HG02798 (cell line): ENCODE data around the gene MALAT1.

ENCODE experiments used
- ATAC-seq: cut with Tn5 transposase; IDR thresholded peaks from one replicate; pipeline ENCODE4 v1.9.1; 2021; ENCODE audit warnings: mild to moderate bottlenecking; ENCODE audit not compliant: unreplicated experiment, poor library complexity

Gene MALAT1

DNA sequence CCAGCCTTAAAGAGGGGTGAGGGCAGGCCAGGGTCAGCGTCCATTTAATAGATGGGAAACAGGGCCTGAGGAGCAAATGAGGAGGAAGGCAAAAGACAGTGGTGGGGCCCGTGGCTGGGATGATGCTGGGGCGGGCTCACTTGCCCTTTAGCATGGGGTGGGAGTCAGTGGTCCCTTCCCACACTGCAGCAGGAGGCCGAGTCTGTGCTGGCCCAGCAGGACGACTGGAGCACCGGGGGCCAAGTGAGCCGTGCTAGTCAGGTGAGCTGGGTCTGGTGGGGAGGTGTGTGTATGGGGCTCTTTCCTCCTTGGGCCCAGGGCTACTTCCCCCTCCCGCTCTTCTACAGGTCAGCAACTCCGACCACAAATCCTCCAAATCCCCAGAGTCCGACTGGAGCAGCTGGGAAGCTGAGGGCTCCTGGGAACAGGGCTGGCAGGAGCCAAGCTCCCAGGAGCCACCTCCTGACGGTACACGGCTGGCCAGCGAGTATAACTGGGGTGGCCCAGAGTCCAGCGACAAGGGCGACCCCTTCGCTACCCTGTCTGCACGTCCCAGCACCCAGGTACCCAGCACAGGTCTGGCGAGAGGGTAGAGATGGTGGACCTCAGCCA lies 38.9 kb downstream of the MALAT1 start:
- no peak for ATAC-seq

DNA sequence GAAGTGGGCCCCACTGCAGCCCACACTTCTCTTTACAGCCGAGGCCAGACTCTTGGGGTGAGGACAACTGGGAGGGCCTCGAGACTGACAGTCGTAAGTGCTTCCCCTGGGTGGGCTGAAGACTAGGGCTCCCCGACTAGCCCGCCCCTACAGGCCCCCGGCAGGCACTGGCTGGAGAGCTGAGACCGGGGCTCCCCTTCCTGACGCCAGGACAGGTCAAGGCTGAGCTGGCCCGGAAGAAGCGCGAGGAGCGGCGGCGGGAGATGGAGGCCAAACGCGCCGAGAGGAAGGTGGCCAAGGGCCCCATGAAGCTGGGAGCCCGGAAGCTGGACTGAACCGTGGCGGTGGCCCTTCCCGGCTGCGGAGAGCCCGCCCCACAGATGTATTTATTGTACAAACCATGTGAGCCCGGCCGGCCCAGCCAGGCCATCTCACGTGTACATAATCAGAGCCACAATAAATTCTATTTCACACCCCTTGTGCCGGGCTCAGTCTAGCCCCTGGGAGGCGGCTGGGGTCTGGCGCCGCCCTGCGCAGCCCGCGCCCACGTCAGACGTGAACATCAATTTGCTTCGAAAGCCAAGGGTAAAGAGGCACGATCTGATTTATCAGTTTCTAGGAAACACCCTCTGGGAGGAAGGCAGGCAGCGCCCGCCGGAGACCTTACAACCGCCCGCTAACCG lies 39.5 kb downstream of the MALAT1 start:
- ATAC-seq = no peak

DNA sequence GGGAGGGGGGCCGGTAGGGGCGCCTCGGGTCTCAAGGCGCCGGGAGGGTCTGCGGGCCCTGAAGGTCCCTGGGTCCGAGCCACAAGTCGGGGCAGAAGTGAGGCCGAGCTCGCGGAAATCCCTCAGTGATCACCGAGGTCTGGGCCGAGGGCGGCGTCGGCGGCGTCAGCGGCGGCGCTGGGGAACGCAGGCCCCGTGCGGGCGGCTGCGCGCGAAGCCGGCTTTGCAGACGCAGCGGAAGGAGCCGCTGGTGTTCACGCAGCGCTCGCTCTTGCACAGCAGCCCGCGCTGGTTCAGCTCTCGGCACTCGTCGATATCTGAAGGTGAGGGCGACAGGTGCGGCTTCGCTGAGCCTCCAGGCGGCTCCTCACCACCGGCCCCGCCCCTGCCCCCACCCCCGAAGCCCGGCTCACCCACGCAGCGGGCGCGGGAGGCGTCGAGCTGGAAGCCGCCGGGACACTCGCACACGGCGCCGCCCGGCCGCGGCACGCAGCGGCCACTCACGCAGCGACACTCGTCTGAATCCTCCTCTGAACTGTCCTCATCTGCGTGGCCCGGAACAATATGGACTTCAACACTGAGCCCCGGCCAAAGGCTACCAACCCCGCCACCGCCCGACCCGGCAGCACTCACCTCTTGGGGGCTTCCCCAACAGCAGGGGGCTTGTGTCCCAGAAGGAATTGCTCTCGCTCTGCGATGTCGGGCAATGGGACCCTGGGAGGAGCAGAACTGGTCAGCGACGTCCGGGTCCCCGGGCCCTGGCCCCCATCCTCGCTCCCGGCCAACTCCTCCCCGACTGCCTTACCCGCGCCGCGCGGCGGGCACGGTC lies 40.3 kb downstream of the MALAT1 start:
- no peak for ATAC-seq

DNA sequence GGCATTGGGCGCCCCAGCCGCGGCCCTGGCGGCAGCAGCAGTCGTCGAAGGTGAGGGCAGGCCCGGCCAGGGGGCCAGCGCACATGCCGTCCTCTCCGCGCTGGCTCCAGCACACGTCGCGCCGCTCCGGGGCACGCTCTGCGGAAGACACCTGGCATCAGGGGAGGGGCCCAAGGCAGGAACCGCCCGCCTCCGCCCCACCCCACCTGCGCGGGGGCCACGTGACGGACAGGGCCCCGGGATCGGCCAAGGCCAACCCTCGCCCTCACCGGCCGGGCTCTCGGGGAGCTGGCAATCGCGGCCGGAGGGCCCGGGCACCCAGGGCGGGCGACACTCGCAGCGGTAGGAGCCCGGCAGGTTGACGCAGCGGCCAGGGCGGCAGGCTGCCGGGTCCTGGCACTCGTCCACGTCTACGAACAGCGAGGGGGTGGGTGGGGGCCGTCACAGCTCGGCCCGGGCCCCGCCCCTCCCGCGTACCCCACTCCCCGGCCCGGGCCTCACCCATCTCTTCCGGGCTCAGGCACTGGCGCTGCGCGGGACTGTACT lies 41.0 kb downstream of the MALAT1 start:
- peak; percentile 63 for ATAC-seq

DNA sequence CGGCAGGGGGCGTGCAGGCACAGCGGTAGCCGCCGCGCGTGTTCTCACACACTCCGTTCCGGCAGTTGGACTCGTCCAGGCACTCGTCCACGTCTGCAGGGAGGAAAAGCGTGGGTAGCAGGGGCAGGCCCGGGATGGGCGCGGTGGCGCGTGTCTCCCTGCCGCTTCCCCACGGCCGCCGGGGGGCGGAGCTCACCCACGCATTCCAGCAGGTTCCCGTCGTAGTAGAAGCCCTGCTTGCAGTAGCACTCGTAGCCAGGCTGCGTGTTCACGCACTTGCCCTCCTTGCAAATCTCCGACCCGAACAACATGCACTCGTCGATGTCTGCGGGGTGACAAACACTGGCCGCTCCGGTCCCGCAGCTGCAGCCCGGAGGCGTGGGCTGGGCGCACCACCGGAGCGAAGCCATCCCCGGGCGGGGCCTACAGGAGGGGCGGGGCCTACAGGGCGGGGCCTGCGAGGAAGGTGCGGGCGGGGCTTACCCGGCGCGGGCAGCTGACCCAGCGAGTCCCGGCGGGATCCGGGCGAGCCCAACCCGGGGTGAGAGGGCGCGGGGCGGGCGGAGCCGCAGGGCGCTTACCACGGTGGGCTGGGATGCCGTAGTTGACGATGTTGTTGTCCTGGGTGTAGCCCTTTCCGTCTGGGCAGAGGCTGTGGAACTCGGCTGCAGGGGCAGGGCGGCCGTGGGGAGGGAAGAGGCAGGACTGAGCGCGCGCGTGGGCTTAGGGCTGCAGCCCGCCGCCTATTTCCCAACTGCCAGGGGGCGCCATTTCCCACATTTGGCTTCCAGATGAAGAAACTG lies 41.6 kb downstream of the MALAT1 start:
- ATAC-seq = peak; percentile 76

DNA sequence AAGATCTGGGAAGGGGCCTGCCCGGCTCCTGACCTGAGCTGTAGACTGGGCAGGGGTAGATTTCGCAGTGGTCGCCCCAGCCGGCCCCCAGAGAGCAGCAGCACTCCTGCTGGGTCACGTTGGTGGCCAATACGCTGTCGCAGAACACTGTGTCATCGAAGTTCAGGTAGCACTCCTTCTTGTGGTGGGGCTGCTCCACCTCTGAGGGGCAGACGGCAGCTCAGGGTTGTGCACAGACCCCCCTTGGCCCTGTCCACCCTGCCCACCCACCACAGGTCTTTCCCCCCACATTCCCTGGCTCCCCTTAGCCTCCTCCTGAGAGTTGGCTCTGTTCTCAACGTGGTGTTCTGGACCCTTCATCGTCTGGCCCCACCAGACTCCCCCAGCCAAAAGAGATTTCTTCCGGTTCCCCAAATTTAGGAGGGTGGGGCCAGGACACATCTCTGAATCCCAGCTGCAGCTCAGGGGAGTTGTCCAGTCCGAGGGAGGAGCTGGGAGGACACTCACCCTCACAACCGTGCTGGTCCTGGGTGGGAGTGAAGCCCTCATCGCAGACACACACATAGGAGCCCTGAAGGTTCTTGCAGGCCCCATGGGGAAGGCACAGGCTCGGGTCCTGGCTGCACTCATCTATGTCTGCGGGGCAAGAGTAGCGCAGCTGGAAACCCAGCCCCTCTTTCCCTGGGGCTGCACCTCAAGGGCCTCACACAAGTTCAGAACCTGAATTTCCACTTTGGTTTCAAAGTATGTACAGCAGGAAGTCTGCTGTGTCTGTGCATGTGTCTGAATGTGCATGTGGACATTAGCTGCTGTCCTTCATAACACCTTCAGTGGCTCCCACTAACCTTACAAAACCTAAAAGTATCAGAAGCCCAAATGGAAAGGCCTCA lies 42.5 kb downstream of the MALAT1 start:
- no peak for ATAC-seq

DNA sequence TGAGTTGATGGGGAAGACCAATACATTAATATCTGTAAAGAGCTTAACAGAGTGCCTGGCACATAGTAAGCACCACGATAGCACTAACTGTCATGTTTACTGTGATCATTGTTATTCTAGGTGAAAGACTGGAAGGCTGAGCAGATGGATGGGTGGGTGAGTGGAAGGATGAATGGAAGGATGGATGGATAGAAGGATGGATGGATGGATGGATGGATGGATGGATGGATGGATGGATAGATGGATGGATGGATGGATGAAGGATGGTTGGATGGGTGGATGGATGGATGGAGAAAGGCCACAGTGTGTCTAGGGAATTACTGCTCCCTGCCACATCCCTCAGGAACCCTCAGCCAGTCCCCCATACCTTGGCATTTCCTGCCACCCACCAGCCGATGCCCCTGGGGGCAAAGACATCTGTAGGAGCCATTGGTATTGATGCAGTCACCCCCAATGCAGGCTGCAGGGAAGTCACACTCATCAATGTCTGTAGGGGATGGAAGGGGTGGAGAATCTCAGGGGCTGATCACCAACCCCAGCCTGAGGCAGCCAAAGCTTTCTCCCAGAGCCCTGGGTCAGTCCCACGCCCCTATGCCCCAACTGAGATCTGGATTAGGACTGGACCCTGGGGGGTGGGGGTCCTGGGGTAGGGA lies 44.0 kb downstream of the MALAT1 start:
- no peak for ATAC-seq

DNA sequence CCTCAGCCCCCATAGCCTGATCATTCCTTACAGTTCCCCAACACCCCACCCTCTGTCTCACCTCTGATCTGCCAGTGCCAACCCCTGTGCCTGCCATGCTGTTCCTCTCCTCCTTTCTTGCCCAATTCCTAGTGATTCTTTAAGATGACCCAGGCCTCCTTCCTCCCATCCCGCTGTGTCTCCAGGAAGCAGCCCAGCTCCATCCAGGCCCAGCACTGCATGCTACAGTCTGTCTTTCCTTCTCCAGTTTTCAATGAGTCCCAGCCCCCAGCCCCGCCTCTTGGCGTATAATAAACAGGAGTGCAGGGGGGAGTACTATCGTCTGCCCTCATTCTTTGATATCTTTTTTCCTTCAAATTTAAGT lies 47.0 kb downstream of the MALAT1 start:
- no peak for ATAC-seq

DNA sequence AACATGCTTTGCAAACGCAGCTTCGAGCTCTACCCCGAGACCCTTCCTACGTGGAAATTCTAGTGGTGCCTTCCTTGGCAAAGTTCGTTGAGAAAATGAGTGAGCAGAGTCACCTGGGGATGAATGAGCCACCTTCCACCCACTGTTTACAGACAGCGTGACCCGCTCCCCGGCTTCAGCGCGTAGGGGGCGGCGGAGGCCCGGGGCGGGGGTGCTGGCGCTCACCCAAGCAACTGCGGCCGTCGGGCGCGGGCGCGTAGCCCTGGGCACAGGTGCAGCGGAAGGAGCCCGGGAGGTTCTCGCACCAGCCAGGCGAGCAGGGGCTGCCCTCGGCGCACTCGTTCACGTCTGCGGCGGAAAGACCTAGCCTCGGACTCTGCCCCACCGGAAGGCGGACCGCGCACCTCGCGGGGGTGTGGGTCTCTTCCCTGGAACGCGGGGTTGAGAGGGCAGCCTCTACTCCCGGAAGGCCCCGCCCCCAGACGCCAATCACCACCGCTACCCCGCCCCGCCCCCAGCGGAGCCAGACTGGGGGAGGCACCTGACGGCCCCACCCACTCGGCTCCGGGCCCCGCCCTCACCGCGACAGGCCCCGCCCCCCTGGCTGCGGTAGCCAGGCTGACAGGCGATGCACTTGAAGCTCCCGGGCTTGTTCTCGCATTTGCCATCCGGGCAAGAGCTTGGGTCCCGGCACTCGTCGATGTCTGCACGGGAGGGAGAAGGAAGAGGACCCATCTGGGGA lies 47.5 kb downstream of the MALAT1 start:
- peak; percentile 77 for ATAC-seq

DNA sequence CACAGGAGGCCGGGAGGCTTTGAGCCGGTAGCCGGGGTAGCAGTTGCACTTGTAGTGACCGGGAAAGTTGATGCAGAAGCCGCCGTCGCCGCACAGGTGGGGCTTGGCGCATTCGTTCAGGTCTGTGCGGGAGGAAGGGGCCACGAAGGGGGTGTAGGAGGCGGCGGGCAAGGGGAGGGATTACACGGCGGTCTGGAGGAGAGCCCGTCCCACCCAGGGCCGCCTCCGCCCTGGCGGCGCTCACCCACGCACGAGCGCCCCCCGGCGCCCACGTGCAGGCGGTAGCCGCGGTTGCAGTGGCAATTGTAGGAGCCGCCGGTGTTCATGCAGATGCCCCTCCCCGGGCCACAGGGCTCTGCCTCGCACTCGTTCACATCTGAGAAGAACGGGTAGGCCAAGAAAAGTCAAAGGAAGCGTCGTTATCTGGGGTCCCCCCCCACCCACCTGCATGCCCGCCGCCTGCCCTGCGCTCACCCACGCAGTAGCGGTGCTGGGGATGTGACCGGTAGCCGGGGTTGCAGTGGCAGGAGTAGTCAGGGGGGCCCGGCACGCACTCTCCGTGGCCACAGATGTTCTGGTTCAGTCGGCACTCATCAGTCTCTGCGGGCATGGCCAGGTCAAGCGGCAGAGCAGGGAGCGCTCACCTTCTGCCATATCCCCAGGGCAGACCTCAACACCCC lies 48.7 kb downstream of the MALAT1 start:
- ATAC-seq = no peak

DNA sequence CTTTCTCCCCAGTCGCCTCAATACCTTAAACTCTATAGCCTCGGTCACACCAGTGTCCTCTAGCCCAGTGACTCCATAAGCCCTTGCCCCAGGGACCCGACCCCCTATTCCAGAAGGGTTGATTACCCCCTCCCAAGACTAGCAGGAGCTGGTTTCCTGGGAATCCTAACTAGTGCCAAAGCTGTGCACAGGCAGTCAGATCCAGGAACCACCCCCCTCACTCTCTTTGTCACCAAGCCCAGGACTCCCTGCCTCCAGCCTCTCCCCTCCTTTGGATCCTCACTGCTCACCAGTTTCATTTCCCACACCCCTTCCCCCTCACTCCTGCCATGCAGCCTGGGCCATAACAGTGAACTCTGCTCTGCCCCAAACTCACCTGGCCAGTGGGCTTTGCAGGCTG lies 49.5 kb downstream of the MALAT1 start:
- ATAC-seq = no peak

DNA sequence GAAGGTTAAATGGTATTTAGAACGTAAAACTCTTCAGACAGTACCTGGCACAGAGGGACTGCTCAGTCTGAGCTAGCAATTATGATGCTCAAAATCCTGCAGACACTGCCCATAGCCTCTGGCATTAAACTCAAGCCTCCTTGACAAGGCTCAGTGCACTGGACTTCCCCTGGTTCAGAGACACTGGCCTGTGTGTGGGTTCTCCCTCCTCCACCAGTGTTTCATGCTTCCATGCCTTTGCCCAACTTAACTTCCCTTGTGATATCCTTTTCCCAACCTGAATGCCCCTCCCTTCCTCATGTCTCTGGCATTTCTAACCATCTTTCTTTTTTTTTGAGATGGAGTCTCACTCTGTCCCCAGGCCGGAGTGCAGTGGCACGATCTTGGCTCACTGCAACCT lies 50.3 kb downstream of the MALAT1 start:
- ATAC-seq = no peak

DNA sequence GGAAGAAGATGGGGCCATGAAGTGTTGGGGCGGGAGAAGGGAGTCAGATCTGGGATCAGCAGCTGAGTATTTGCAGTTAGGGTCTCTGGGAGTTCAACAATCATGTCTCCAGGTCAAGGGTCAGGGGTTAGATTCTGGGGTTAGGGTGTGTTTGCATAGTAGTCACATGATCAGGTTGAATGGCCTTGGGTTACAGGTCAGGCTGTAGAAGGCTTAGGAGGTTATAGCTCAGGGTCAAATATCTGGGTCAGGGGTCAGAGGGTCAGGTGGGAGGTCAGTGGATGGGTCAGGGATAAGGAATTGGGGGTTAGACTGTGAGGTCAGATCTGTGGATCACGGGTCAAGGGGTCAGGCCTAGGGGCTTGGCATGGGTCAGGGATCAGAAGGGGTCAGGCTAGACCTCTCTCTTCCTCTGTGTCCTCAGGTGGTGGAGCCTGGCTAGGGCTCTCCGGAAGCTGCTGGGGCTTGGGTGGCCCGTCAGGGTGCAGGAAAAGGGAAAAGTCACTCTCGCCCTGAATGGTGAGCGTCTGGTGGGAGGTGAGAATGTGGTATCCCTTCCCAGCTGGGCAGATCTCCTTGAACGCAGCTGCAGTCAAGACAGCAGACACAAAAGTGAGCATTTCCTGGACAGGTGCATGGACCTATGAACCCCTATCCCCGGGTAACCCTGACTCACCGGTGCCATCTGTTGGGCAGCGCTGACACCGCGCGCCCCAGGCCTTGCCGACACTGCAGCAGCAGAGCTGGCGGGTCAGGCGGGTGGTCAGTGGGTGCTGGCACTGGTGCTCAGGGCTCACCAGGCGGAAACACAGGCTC lies 52.9 kb downstream of the MALAT1 start:
- ATAC-seq = peak; percentile 56

DNA sequence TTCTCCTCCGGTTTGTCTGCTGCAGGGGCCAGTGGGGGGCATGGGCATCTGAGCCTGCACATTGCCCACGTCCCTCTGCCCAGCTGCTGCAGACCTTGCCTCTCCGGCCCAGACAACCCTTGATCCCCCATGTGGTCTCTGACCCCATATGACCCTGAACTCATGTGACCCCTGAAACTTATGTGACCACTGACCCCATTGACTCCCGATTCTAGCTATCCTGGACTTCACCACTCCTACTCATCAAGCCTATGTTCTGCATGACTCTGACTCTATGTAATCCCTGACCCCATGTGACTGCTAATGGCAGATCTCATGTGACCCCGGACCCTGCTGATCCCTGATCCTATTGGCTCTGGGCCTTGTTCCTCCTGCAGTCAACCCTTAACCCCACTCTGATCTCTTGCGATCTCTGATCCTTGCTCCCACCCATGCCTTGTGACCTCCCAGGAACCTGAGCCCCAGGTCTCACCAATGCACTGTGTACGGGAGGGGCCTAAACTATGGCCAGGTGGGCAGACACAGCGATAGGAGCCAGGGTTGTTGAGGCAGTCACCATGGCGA lies 53.6 kb downstream of the MALAT1 start:
- ATAC-seq = peak; percentile 1

DNA sequence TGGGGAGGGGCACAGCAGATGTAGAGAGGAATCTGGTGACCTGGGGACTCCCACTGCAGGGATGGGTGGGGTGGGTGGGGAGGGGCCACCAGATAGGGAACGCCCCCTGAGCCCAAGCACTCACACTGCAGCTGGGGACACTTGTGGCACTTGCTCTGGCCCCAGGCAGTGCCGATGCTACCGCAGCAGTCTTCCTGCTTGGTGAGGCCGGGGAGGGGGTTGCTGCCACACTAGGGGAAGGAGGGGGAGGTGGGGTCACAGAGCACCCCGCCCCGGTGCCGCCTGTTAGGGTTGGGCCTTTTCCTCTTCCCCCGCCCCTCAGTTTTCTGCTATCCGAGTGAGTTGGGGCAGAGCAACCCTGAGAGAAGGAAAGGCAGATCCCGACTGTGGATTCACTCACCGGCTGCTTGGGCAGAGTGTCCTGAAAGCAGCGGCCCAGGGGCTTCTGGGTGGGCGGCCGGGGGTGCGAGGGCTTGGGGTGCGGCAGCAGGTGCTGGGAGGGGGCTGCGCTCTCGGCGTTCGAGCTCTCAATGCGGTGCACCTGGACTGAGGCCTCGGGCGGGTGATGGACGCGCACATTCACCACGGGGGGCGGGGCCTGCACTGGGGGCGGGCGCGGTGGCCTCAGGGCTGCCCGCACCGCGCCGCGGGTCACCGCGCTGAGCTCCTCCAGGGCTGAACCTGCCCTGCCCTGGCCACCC lies 54.6 kb downstream of the MALAT1 start:
- no peak for ATAC-seq
